SK-N-SH (cell line): ENCODE measurements around the gene UGT1A7. TPM values are rescaled to one million over a fixed set of nuclear protein-coding genes. Genes with fewer than 3 reads are reported as not detected.

Experiments
- CTCF ChIA-PET: fragments of 300-600, 350-600 bp; formaldehyde crosslinking; extraction: SDS; loops from one replicate; lab custom pipeline; 2021; lab: Yijun Ruan, JAX
- POLR2A ChIA-PET: fragments of 350-600 bp; sonication (Branson Sonifier 250); formaldehyde crosslinking; extraction: SDS; loops from one replicate; lab custom pipeline; 2020; ENCODE audit warnings: antibody characterized with exemption, inconsistent platforms; lab: Yijun Ruan, JAX
- DNase-seq: peaks from one replicate; pipeline ENCODE4 v3.0.0; 2012
- H2AFZ ChIP-seq: fragments of 200-600 bp; sonication (generic); 2 replicates; pipeline ENCODE4 v1.8.1; 2016; ENCODE audit warnings: antibody characterized with exemption, mild to moderate bottlenecking, low read depth
- H3F3A ChIP-seq: fragments of 200-600 bp; sonication (generic); replicated peaks from 2 replicates; pipeline ENCODE3; 2016; ENCODE audit warnings: antibody characterized with exemption, mild to moderate bottlenecking; ENCODE audit not compliant: insufficient read depth
- H3K27ac ChIP-seq, 2 experiments: fragments of 200-500 bp in 1 of 2; fragments of 200-600 bp in 1 of 2; sonication (Bioruptor generic) in 1 of 2; sonication (generic), shearing (Covaris generic) in 1 of 2; 2 replicates each; pipeline versions ENCODE4 v1.5.1 to v1.6.1; 2014 to 2016; ENCODE audit warnings: low read depth in 2 of 2, inconsistent platforms in 1 of 2, low read length in 1 of 2, mild to moderate bottlenecking in 1 of 2, mixed read lengths in 1 of 2
- H3K27me3 ChIP-seq: fragments of 200-600 bp; sonication (generic), shearing (Covaris generic); 2 replicates; pipeline ENCODE4 v1.6.1; 2016; ENCODE audit warnings: mixed run types; ENCODE audit not compliant: insufficient read depth
- H3K36me3 ChIP-seq, 2 experiments: fragments of 200-500 bp in 1 of 2; fragments of 200-600 bp in 1 of 2; sonication (Bioruptor generic) in 1 of 2; sonication (generic) in 1 of 2; replicated peaks in 1 of 2; 2 replicates each; pipeline versions ENCODE3 to v1.5.1; 2014 to 2016; ENCODE audit warnings: low read length in 1 of 2, mild to moderate bottlenecking in 1 of 2; ENCODE audit not compliant: insufficient read depth in 2 of 2, control insufficient read depth in 1 of 2
- H3K4me1 ChIP-seq, 2 experiments: fragments of 200-500 bp in 1 of 2; fragments of 200-600 bp in 1 of 2; sonication (Bioruptor generic) in 1 of 2; sonication (generic), shearing (Covaris generic) in 1 of 2; 2 replicates each; pipeline versions ENCODE4 v1.5.1 to v1.6.1; 2014 to 2016; ENCODE audit warnings: low read depth in 1 of 2, low read length in 1 of 2, mixed run types in 1 of 2; ENCODE audit not compliant: insufficient read depth in 2 of 2, control insufficient read depth in 1 of 2
- H3K4me2 ChIP-seq: fragments of 200-600 bp; sonication (generic), shearing (Covaris generic); 2 replicates; pipeline ENCODE4 v1.6.1; 2017; ENCODE audit warnings: mixed run types
- H3K4me3 ChIP-seq, 2 experiments: fragments of 200-500 bp in 1 of 2; fragments of 200-600 bp in 1 of 2; sonication (Bioruptor generic) in 1 of 2; sonication (generic), shearing (Covaris generic) in 1 of 2; 2 replicates each; pipeline versions ENCODE4 v1.5.1 to v1.8.1; 2014 to 2016; ENCODE audit warnings: low read depth in 2 of 2, inconsistent platforms in 1 of 2, low read length in 1 of 2, mild to moderate bottlenecking in 1 of 2, mixed read lengths in 1 of 2, moderate library complexity in 1 of 2
- H3K79me2 ChIP-seq: fragments of 200-600 bp; sonication (generic); 2 replicates; pipeline ENCODE4 v1.8.1; 2017; ENCODE audit warnings: mild to moderate bottlenecking; ENCODE audit not compliant: insufficient read depth
- H3K9ac ChIP-seq: fragments of 200-600 bp; sonication (generic); 2 replicates; pipeline ENCODE4 v1.6.1; 2017; ENCODE audit warnings: mixed run types
- H3K9me2 ChIP-seq: fragments of 200-600 bp; sonication (generic); 2 replicates; pipeline ENCODE4 v1.6.1; 2017; ENCODE audit warnings: mixed run types
- H3K9me3 ChIP-seq: fragments of 200-600 bp; sonication (generic); 2 replicates; pipeline ENCODE4 v1.6.1; 2017; ENCODE audit warnings: mixed run types, mild to moderate bottlenecking, moderate library complexity
- H4K20me1 ChIP-seq: fragments of 200-600 bp; sonication (generic); 2 replicates; pipeline ENCODE4 v1.6.1; 2017; ENCODE audit warnings: mild to moderate bottlenecking, mixed run types; ENCODE audit not compliant: insufficient read depth
- ELF1 ChIP-seq: IDR thresholded peaks from 2 replicates; pipeline ENCODE4 v1.4.0; 2012
- EP300 ChIP-seq, 2 experiments: IDR thresholded peaks; 2 replicates each; pipeline versions ENCODE4 v1.4.0 to v1.6.1; 2012; ENCODE audit warnings: borderline replicate concordance in 1 of 2, low read depth in 1 of 2, low read length in 1 of 2
- FOXJ3 ChIP-seq: sonication (generic); formaldehyde crosslinking; IDR thresholded peaks from 2 replicates; pipeline ENCODE4 v1.5.1; 2020; ENCODE audit warnings: mild to moderate bottlenecking, missing genetic modification reagents
- MEF2A ChIP-seq: IDR thresholded peaks from 2 replicates; pipeline ENCODE4 v1.4.0; 2012; ENCODE audit warnings: low read depth, borderline replicate concordance
- NFIC ChIP-seq: IDR thresholded peaks from 2 replicates; pipeline ENCODE4 v1.4.0; 2012; ENCODE audit warnings: borderline replicate concordance
- PBX3 ChIP-seq: IDR thresholded peaks from 2 replicates; pipeline ENCODE4; 2012
- RAD21 ChIP-seq: IDR thresholded peaks from 2 replicates; pipeline ENCODE4 v1.6.1; 2012; ENCODE audit warnings: mild to moderate bottlenecking, low read length
- RCOR1 ChIP-seq: fragments of 150-350 bp; IDR thresholded peaks from 2 replicates; pipeline ENCODE4 v1.6.1; 2017; ENCODE audit warnings: antibody characterized with exemption, low read length
- RFX5 ChIP-seq: IDR thresholded peaks from 2 replicates; pipeline ENCODE4 v1.6.1; 2012; ENCODE audit warnings: mild to moderate bottlenecking, improper control_type of control experiment, low read length
- SMC3 ChIP-seq: IDR thresholded peaks from 2 replicates; pipeline ENCODE4 v1.6.1; 2012; ENCODE audit warnings: low read depth, low read length, improper control_type of control experiment
- TAF1 ChIP-seq: IDR thresholded peaks from 2 replicates; pipeline ENCODE4 v1.6.1; 2012; ENCODE audit warnings: low read depth, mild to moderate bottlenecking, low read length, moderate library complexity, borderline replicate concordance
- ZBTB33 ChIP-seq: IDR thresholded peaks from 2 replicates; pipeline ENCODE4 v1.4.0; 2012; ENCODE audit warnings: low read depth, borderline replicate concordance
- WGBS: methylation state at CpG from one replicate; pipeline ENCODE4 v1.1.6; 2017; ENCODE audit warnings: low lambda C conversion rate; 5-methylcytosine and 5-hydroxymethylcytosine counted together
- polyA plus RNA-seq, 3 experiments: library from polyadenylated mRNA; depleted of rRNA; stranded (reverse); fragments of >200 nt; gene quantifications; 2 replicates each; pipeline ENCODE4 v1.2.3, GENCODE V29; 2012
- TF ChIP-seq, protein P1 (sequence below): fragments of 200-600 bp; sonication (generic); IDR thresholded peaks from 2 replicates; pipeline ENCODE4 v1.6.1; 2017; ENCODE audit warnings: antibody characterized with exemption, mild to moderate bottlenecking, moderate library complexity
- TF ChIP-seq, protein P2 (sequence below): IDR thresholded peaks from 2 replicates; pipeline ENCODE4 v1.6.1; 2012; ENCODE audit warnings: mild to moderate bottlenecking, low read depth, low read length, moderate library complexity

UGT1A7 gene
- polyA plus RNA-seq, 1 of the 3 experiments (the other 2 are of a cell fraction) = not detected

DNA sequence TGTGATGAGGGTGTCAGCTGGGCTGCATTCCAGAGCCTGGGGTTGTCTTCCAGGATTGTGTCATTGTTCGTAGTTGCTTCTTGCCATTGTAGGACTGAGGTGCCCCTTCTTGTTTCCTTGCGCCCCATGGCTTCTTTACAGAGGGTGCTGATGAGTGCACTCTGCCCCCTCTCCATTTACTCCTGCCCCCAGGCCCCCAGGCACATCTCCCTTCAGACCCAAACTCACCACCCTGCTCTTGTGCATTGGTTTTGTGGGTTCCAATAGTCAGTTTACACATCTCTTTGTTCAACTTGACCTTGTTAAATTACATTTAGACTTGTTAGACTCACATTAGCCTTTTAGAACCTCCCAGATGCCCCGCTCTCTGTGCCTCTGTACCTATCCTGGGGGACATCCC, 139.5 kb downstream of the UGT1A7 start (continued):
- TF ChIP-seq PBX3 (no peak), TAF1 (no peak)

- WGBS = 71% methylated on average over 4 of the region's 8 CpGs
- POLR2A ChIA-PET = no interaction called here
- no peaks in the 10 kb centered on the region for H3K27me3 ChIP-seq
Observed at GRCh38 chr2:233821709-233822100, 140.0 kb downstream of the UGT1A7 start.

More at GRCh38 chr2:233821709-233822100, 140.0 kb downstream of the UGT1A7 start:
- TF ChIP-seq MEF2A = no peak
- no peak for TF ChIP-seq EP300 (IDR thresholded peaks at IDR 0.05; ENCODE audit: borderline replicate concordance in 1 of 2, low read depth in 1 of 2, low read length in 1 of 2)
- TF ChIP-seq RFX5 = no peak
- no peak for TF ChIP-seq TAF1
- no peak for TF ChIP-seq SMC3
- TF ChIP-seq, protein P1, sequence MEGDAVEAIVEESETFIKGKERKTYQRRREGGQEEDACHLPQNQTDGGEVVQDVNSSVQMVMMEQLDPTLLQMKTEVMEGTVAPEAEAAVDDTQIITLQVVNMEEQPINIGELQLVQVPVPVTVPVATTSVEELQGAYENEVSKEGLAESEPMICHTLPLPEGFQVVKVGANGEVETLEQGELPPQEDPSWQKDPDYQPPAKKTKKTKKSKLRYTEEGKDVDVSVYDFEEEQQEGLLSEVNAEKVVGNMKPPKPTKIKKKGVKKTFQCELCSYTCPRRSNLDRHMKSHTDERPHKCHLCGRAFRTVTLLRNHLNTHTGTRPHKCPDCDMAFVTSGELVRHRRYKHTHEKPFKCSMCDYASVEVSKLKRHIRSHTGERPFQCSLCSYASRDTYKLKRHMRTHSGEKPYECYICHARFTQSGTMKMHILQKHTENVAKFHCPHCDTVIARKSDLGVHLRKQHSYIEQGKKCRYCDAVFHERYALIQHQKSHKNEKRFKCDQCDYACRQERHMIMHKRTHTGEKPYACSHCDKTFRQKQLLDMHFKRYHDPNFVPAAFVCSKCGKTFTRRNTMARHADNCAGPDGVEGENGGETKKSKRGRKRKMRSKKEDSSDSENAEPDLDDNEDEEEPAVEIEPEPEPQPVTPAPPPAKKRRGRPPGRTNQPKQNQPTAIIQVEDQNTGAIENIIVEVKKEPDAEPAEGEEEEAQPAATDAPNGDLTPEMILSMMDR = no peak
- TF ChIP-seq RCOR1 = no peak
- no peak for TF ChIP-seq FOXJ3 (CRISPR knock-in tag)
- TF ChIP-seq, protein P2, sequence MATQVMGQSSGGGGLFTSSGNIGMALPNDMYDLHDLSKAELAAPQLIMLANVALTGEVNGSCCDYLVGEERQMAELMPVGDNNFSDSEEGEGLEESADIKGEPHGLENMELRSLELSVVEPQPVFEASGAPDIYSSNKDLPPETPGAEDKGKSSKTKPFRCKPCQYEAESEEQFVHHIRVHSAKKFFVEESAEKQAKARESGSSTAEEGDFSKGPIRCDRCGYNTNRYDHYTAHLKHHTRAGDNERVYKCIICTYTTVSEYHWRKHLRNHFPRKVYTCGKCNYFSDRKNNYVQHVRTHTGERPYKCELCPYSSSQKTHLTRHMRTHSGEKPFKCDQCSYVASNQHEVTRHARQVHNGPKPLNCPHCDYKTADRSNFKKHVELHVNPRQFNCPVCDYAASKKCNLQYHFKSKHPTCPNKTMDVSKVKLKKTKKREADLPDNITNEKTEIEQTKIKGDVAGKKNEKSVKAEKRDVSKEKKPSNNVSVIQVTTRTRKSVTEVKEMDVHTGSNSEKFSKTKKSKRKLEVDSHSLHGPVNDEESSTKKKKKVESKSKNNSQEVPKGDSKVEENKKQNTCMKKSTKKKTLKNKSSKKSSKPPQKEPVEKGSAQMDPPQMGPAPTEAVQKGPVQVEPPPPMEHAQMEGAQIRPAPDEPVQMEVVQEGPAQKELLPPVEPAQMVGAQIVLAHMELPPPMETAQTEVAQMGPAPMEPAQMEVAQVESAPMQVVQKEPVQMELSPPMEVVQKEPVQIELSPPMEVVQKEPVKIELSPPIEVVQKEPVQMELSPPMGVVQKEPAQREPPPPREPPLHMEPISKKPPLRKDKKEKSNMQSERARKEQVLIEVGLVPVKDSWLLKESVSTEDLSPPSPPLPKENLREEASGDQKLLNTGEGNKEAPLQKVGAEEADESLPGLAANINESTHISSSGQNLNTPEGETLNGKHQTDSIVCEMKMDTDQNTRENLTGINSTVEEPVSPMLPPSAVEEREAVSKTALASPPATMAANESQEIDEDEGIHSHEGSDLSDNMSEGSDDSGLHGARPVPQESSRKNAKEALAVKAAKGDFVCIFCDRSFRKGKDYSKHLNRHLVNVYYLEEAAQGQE = no peak
- no peak for TF ChIP-seq PBX3
- no peak for TF ChIP-seq RAD21
- no peak for TF ChIP-seq ELF1
- no peak for TF ChIP-seq NFIC
- no peak for TF ChIP-seq ZBTB33
- Histone ChIP-seq H4K20me1 (no peaks in the 10 kb centered on the region), H3K36me3 (no peaks in the 10 kb centered on the region), H3K79me2 (no peaks in the 10 kb centered on the region), H3K27ac (no peak overlapping the region), H3K9me3 (no peaks in the 10 kb centered on the region), H3F3A (no peaks in the 10 kb centered on the region), H3K4me2 (no peak overlapping the region), H3K9me2 (no peaks in the 10 kb centered on the region), H3K9ac (no peak overlapping the region), H3K4me3 (no peak overlapping the region), H2AFZ (no peak overlapping the region), H3K4me1 (no peaks in the 10 kb centered on the region; a peak in 1 of 4 replicates)
- no peak for DNase-seq
- CTCF ChIA-PET = no interaction called here
